ENCODE data around the gene SLC29A2.
"Not testable (repeated sequence)": the region's sequence is repeated elsewhere in the genome, so short reads cannot be mapped to it uniquely, and the experiment has no call there.

The SLC29A2 gene

DNA sequence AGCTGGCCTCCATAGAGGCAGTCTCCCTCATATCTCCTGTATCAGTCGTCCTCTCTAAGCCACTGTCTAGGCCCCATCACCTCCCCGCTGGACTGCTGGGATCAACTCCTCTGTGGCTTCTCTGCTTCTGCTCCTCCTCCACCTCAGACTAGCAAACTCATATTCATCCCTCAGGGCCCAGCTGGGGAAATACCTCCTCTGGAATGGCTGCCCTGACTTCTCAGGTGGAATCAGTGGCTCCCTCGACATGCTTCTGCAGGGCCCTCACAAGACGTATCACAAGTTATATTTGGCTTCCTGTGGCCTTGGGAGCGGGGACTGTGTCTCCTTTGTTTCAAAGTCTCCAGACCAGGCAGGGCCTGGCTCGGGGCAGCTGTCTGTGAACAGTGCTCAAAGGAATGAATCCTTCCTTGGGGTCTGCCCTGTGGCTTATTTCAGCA lies 10.0 kb downstream of the SLC29A2 start:
- no peak for DNase-seq
- no peak overlapping the region for H3K27ac ChIP-seq
- H3K4me1 ChIP-seq = no peaks in the 10 kb centered on the region
- H3K27me3 ChIP-seq = no peaks in the 10 kb centered on the region
- TF ChIP-seq, protein P1, sequence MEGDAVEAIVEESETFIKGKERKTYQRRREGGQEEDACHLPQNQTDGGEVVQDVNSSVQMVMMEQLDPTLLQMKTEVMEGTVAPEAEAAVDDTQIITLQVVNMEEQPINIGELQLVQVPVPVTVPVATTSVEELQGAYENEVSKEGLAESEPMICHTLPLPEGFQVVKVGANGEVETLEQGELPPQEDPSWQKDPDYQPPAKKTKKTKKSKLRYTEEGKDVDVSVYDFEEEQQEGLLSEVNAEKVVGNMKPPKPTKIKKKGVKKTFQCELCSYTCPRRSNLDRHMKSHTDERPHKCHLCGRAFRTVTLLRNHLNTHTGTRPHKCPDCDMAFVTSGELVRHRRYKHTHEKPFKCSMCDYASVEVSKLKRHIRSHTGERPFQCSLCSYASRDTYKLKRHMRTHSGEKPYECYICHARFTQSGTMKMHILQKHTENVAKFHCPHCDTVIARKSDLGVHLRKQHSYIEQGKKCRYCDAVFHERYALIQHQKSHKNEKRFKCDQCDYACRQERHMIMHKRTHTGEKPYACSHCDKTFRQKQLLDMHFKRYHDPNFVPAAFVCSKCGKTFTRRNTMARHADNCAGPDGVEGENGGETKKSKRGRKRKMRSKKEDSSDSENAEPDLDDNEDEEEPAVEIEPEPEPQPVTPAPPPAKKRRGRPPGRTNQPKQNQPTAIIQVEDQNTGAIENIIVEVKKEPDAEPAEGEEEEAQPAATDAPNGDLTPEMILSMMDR (IDR thresholded peaks at IDR 0.05) = no peak
- intact Hi-C loops (cut with DNase I; ENCODE audit: low total_unique reads) = no loop called here
- H3K36me3 ChIP-seq = no peaks in the 10 kb centered on the region
- H3K9me3 ChIP-seq = no peaks in the 10 kb centered on the region
- no peak overlapping the region for H3K4me3 ChIP-seq

DNA sequence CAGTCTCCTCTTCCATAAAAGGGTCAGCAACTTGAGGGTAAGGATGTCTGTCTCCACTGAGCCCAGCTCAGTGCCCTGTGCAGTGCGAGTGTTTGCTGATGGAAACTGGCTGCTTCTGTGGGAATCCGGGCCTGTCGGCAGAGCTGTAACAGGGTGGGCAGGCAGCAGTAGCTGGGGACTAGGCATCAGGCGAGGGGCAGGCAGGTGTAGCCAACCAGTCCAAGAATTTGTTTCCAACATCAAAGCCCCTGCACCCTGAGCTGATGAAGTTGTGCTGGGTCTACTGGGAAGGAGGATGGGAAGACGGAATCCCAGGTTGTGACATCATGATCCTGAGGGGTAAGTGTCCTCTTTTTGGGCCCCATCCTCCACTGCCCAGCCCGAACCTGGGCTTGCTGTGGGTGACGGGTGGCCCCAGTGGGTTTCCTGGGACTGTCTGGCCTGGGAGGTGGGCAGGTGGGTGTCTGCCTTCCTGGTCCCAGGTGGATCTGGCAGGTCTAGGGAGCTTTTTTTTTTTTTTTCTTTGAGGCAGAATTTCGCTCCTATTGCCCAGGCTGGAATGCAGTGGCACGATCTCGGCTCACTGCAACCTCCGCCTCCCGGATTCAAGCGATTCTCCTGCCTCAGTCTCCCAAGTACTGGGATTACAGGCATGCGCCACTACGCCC lies 11.0 kb downstream of the SLC29A2 start:
- no peaks in the 10 kb centered on the region for H3K4me1 ChIP-seq
- no peaks in the 10 kb centered on the region for H3K27me3 ChIP-seq
- DNase-seq = no peak
- TF ChIP-seq, protein P1 (IDR thresholded peaks at IDR 0.05) = no peak
- no peak overlapping the region for H3K27ac ChIP-seq
- no peak overlapping the region for H3K4me3 ChIP-seq
- no peaks in the 10 kb centered on the region for H3K9me3 ChIP-seq
- H3K36me3 ChIP-seq = no peaks in the 10 kb centered on the region
- intact Hi-C loops (cut with DNase I; ENCODE audit: low total_unique reads) = no loop called here

DNA sequence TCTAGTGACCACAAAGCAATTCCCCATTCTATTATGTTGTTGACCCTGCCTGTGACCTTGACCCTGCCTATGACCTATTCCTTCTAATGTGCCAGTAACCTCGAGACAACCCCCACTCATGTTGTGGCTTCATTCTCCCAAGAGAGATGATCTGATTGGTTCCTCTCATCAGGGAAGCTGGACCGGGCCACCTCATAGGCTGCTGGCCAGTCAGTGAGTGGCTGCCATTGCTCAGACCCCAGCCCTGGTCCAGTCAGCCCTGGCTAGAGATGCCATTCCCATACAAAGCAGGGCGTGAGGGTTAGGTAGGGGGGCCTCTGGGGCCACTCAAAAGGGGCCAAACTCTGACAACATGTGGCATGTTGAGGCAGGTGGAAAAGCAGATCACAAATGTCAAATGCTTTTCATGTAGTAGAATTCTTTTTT lies 11.9 kb downstream of the SLC29A2 start:
- intact Hi-C loops (cut with DNase I; ENCODE audit: low total_unique reads) = no loop called here
- Histone ChIP-seq H3K4me1 (no peaks in the 10 kb centered on the region), H3K27me3 (no peaks in the 10 kb centered on the region), H3K4me3 (no peak overlapping the region), H3K36me3 (no peaks in the 10 kb centered on the region), H3K27ac (no peak overlapping the region), H3K9me3 (no peaks in the 10 kb centered on the region)
- TF ChIP-seq, protein P1 (IDR thresholded peaks at IDR 0.05) = no peak
- no peak for DNase-seq

DNA sequence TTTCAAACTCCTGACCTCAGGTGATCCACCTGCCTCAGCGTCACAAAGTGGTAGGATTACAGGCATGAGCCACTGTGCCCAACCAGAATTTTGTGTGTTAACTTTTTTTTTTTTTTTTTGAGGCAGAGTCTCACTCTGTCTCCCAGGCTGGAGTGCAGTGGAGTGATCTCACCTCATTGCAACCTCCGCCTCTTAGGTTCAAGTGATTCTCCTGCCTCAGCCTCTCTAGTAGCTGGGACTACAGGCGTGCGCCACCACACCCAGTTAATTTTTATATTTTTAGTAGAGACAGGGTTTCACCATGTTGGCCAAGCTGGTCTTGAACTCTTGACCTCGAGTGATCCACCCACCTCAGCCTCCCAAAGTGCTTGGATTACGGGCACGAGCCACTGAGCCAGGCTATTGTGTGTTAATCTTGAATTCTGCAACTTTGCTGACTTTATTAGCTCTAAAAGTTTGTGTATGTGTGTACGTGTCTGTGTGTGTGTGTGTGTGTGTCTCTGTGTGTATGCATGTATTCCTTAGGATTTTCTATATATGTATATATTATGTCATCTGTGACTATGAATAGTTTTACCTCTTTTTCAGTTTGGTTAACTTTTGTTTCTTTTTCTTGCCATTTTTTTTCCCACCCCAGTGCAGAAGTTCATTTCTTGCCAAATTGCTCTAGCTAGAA lies 20.9 kb downstream of the SLC29A2 start:
- H3K9me3 ChIP-seq; H3K4me3 ChIP-seq; H3K36me3 ChIP-seq; intact Hi-C loops (cut with DNase I; ENCODE audit: low total_unique reads); H3K27me3 ChIP-seq; H3K27ac ChIP-seq; DNase-seq: not testable (repeated sequence)
- peaks cover 10 to 19% (median 15%) of the 10 kb centered on the region in 4 donors for H3K4me1 ChIP-seq

DNA sequence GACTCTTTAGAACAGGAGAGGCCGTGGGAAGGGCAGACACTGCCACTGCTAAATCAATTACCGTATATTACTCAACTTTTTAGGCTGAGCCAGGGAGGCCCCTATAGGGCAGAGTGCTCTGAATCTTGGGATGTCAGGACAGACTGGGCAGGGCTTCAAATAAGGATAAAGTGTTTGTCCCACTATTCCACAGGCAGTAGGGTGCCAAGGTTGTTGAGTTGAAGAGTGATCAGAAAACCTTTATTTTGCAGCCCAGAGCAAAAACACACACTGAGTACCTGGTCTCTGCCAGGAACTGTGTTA lies 22.5 kb downstream of the SLC29A2 start:
- DNase-seq = no peak
- Histone ChIP-seq H3K4me3 (no peak overlapping the region), H3K27me3 (no peaks in the 10 kb centered on the region), H3K9me3 (no peaks in the 10 kb centered on the region), H3K36me3 (no peaks in the 10 kb centered on the region), H3K4me1 (peaks cover 12 to 30% (median 24%) of the 10 kb centered on the region in 4 donors), H3K27ac (no peak overlapping the region)
- intact Hi-C loops (cut with DNase I; ENCODE audit: low total_unique reads) = loop anchor here (5.0 kb wide), 1 partner anchor 37 kb away; no protein-coding TSS in a partner anchor
- TF ChIP-seq, protein P1 (IDR thresholded peaks at IDR 0.05) = no peak

All from tibial artery (tissue), 4 donors.